HG03095 (cell line): ENCODE results near the gene RCOR1.
"Not testable (repeated sequence)": the region's sequence is repeated elsewhere in the genome, so short reads cannot be mapped to it uniquely, and the experiment has no call there.

Experiments used
- ATAC-seq: cut with Tn5 transposase; IDR thresholded peaks from one replicate; pipeline ENCODE4 v1.9.1; 2021; ENCODE audit warnings: moderate library complexity; ENCODE audit not compliant: unreplicated experiment

The RCOR1 gene

DNA sequence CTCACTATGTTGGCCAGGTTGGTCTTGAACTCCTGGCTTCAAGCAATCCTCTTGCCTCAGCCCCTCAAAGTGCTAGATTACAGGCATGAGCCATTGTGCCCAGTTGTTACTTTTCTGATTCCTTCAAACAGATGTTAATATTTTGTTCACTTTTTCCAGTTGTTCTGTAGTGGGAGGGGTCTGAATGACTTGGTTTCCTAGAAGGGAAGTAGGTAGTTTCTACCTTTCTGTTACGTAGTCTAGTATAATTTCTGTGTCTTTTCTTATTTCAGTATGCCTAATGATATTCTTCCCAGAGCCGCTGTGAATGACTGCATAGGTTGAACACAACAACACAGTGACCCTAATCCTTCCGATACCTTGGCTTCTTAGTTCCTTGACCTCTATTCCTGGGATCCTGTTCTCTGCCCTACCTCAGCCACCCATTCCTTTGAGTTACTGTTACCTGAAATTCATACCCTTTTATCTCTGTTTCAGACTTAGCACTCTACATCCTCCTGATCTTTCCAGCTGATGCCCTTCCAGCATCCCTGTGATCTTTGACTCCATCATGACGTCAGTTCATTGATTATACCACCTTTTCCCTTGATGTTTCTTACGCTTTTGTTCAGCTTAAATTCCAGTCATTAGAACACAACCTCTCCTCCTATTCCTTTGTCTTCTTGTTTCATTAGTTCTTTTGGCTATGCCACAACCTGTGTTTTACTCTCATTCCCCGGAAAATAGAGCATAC, 33.3 kb downstream of the RCOR1 start:
- no peak for ATAC-seq

DNA sequence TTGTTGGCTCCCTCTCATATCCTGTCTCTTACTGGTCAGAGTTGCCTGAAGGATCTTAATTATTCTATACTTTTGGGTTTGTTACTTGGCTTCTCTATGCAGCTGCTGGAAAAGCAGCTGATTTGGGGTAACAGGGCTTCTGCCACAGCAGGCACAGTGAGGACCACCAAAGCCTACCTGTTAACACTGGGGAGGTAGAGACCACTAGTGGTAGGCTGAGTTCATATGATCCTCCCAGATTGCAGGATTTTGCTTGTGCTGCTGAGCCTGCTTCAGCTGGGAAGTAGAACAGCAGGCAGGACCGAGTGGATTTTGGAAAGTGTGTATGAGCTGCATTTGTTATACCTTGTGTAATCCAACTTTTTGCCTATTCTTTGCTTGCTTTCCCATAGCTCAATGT, 34.1 kb downstream of the RCOR1 start:
- no peak for ATAC-seq

DNA sequence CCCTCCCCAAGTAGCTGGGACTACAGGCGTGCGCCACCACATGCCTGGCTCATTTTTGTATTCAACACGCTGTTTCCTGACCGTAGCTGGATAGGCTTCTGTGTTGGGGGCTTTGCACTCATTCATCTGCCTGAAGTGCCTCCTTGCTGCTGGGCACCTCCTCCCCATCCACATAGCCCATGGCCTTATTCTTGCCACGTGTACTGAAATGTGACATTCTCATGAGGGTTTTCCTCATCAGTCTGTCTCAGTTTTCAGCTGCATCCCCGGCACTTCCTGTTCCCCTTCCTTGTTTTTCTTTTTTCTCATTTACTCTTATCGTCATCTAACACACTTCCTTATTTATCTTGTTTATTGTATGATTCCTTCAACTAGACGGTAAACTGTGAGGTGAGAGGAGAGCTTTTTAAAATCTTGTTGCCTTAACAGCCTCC, 36.6 kb downstream of the RCOR1 start:
- ATAC-seq, result no peak

DNA sequence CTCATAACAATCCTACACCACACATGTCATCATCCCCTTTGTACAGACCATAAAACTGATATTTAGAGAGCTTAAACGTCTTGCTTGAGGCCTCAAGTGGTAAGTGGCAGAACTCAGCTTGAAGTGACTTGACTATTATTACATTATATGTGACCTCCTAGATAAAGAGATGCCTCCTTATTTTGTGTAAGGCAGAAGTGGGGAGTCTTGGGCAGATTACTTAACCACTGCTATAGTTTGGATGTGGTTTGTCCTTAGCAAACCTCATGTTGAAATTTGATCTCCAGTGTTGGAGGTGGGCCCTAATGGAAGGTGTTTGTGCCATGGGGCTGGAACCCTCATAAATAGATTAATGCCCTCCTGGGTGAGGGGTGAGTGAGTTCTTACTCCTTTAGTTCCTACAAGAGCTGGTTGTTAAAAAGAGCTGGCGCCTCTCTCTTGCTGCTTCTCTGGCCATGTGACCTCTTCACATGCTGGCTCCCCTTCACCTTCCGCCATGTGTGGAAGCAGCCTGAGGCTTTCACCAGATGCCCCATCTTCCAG, 37.4 kb downstream of the RCOR1 start:
- no peak for ATAC-seq

DNA sequence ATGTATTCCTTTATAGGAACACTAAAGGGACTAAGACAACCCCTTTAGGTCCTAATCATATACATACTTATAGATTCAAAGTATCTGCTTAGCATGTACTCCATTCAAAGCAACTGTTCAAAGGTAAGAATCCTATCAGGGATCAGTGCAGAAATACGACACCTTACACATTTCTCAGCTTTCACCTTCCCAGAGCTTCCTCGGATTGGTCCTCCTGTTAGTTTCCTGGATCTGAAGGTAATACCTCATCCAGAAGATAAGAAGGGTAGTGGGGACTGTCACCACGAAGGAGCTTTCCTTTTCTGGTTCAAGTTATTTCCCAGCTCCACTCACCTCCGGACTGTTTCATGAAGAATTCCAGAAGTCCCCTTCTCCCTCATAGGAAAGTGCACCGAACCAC, 38.0 kb downstream of the RCOR1 start:
- ATAC-seq, result no peak

DNA sequence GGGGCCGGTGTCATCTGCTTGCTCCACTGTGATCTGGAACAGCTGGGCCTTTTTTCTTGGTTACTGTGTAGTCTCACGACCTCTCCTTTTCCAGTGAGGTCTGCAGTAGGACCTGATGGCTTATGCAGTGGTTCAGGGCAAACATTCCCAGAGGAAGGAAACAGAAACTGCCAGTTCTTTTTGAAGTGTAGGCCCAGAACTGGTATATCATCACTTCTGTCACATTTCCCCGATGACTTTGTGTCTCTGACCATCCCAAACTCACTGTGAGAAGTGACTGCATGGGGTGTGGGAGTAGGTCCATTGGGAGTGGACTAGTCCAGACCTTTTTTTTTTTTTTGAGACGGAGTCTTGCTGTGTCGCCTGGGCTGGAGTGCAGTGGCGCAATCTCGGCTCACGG, 38.4 kb downstream of the RCOR1 start:
- no peak for ATAC-seq

DNA sequence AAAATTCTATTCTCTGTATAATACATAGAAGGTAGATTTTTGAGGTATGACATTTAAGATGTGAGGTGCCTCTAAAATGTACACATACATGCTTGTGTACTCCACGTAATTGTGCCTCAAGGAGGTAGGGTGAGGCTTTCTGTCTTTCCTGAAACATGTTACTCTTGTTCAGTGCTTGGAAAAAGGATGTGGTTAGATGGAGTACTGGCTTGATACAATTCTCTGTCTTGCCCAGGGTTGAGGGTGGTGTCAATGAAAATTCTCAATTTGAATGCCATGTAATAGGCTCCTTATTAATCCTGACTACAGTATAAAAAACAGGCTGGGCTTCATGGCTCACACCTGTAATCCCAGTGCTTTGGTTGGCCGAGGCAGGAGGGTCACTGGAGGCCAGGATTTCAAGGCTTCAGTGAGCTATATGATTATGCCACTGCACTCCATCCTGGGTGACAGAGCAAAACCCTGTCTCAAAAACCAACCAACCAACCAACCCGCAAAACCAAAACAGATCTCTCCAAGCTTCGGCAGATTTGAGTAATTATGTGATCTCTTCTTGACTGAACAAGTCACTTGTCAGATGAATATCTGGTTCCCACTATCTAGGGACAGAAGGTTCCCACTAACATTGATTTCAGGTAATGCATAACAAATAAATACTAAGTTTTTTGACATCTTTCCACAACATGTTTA, 41.6 kb downstream of the RCOR1 start:
- ATAC-seq, result no peak

DNA sequence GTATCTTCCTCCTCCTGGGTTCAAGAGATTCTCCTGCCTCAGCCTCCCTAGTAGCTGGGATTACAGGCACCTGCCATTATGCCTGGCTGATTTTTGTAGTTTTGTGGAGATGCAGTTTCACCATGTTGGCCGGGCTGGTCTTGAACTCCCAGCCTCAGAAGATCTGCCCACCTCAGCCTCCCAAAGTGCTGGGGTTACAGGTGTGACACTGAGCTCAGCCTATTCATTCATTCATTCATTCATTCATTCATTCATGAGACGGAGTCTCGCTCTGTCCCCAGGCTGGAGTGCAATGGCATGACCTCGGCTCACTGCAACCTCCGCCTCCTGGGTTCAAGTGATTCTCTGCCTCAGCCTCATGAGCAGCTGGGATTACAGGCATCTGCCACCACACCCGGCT, 47.2 kb downstream of the RCOR1 start:
- ATAC-seq, result not testable (repeated sequence)

DNA sequence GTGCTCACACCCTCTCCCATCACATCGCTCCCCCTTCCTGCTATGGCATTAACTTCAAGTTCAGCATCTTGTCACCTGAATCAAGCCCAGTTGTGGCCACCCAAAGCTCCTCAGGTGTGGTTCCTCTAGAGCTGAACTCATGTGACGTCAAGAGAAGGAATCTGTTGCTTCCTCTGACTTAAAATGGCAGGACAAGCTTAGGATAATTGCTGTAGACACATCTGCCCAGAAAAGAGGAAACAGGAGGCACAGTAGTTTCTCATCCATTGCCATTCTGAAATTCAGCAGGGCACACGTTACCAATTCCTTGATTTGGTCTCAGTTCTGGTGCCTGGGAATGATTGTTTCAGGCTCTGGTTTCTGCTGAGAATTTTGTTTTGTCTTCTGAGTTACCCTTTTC, 52.1 kb downstream of the RCOR1 start:
- ATAC-seq, result no peak

DNA sequence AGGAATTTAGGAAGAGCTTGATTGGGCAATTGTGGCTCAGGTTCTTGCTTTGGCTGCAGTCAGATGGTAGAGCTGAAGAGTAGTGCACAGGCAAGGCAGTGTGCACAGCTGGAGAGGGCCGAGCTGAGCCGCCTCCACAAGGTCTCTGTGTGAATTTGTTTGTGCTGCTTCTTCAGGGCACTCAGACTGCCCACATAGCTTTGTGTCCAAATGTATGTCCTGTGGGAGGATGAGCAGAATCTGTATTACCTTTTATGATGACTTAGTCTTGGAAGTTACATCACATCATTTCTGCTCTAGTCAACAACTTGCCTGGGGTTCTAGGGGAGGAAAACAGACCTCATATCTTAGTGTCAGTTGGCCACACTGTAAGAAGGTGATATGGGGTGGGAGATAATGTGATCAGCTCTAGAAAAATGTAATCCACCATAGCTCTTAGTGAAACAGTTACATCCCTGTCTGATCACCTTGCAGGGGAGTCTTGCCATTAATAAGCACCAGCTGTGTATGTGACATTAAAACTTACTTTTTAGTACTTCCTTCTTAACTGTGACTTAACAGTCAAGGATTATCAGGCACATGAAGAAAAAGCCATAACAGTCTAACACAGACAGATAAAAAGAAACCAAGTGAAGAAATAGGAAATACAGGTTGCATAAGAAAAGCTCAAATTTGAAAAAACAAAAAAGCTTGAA, 53.4 kb downstream of the RCOR1 start:
- no peak for ATAC-seq

DNA sequence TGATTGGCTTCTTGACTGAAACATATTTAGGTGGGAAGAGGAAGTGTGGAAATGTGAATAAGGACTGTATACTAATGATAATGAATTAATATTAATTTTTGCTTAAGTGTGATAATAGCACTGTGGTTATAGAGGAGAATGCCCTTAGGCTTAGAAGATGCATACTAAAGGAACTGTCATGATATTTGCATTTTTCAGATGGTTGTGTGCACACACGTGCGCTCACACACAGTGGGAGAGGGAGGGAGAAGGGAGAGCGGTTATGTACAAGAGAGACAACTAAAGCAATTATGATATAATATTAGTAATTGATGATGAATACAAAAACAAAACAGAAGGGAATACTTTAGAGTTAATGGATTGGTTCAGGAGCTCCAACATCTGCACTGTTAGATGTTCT, 54.2 kb downstream of the RCOR1 start:
- no peak for ATAC-seq

DNA sequence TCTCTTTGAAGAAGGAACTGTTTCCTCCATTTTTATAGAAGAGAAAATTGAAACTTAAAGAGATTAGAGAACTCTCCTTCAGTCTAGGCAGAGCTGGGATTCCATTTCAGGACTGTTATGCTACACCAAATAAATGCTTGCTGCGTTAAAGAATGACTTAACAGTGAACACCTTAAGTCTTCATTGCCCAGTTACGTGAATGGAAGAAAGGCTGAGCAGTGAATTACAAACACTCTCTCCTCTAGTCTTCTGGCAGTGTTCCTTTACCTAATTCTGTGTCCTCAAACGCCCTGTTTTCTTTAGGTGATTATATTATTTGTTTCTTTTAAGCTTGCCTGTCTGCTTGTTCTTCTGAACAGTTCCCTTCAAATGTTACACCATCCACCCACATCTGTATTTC, 59.7 kb downstream of the RCOR1 start:
- no peak for ATAC-seq

DNA sequence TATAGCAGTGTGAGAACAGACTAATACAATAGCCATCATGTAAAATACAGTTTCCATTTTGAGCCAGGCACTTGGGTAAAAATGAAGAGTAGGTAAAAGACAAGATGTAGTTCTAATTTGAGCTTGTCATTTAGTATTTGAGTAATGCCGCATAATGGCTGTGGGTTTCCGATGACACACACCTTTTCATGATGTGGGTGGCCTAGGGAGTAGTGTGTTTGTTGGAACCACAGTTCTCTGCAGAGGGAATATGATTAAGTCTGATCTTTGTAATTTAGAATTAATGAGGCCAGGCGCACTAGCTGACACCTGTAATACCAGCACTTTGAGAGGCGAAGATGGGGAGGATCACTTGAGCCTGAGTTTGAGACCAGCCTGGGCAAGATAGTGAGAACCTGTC, 61.8 kb downstream of the RCOR1 start:
- no peak for ATAC-seq

DNA sequence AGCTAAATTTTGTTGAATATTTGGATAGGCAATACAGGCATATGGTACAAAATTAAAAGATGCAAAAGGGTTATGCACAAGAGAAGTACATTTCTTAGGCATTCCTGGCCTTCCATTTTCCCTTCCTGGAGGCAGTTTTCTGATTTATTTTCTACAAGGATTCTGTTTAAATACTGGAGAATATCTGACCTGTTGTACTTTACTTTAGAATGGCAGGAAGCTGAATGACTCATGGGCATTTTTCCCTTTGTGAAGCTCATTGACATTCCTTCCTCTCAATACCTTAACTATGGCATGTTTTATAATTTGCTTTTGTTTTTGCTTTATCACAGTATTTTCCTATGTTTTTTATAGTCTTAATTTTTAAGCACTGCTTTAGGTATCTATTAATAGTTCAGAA, 62.7 kb downstream of the RCOR1 start:
- no peak for ATAC-seq

DNA sequence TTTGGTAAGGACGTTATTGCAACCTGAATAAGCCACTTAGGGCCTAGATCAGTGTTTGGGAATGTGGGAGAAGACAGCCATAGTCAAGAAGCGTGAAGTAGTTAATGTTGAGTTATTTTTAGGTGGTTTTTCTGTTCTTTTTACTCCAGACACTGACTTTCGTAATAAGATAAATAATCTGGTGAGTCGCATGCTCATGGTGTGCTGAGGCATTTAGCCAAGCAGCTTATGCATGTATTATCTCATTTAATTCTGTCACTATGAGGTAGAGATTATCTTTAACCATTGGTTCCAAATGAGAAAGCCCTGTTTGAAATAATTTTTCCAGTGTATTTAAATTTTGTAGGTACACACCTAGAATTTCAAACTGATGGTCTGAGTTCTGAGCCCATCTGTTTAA, 67.3 kb downstream of the RCOR1 start:
- ATAC-seq, result no peak

DNA sequence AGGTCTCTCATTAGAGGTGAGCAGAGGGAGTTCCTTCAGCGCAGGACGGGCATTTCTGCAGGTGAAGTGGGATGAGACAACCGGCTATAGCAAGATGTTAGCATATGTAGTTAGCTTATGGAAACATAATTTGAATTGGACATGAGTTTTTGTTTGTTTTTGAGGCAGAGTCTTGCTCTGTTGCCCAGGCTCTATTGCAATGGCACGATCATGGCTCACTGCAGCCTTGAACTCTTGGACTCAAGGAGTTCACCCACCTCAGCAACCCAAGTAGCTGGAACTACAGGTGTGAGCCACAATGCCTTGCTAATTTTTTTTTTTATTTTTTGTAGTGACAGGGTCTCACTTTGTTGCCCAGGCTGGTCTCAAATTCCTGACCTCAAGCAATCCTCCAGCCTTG, 69.2 kb downstream of the RCOR1 start:
- ATAC-seq, result no peak

DNA sequence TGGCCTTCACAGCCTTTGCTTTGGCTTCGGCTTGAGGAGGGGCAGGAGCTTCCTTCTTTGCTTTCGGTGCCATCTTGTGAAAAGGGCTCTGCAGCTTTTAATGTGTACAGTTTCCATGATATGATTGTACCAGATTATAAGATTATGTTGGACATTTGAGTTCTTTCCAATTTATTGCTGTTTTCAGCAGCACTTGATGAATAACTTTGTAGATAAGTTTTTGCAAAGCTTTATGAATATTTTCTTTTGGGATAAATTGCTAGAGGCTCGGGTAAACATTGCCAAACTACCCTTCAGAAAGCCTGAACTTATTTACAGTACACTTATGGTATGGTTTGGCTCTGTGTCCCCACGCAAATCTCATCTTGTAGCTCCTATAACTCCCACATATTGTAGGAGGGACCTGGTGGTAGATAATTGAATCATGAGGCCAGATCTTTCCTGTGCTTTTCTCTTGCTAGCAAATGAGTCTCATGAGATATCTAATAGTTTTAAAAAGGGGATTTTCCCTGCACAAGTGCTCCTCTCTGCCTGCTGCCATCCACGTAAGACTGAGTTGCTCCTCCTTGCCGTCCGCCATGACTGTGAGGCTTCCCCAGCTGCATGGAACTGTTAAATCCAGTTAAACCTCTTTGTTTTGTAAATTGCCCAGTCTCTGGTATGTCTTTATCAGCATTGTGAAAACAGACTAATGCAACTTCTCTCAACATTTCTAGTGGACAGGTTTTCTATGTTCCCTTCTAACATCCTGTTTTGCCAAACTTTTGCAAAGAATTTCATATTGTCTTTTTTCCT, 70.4 kb downstream of the RCOR1 start:
- no peak for ATAC-seq

DNA sequence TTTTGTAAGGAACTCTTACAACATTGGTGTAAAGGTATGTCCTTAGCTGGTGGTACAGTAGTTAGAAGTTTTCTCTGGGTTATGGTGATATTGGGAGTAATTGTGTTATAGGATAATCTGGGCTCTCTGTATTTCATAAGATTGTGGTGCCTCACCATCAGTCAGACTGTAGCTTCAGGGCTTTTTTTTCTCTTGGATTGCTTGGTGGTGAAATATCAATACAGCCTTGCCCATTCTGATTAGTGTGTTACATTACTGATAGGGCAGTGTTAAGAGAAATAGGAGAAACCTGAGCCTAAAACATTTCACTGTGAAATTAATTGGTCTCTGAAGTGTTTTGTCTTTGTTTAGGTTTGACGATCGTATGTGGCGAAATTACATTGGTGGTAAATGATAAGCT, 71.0 kb downstream of the RCOR1 start:
- ATAC-seq, result no peak

DNA sequence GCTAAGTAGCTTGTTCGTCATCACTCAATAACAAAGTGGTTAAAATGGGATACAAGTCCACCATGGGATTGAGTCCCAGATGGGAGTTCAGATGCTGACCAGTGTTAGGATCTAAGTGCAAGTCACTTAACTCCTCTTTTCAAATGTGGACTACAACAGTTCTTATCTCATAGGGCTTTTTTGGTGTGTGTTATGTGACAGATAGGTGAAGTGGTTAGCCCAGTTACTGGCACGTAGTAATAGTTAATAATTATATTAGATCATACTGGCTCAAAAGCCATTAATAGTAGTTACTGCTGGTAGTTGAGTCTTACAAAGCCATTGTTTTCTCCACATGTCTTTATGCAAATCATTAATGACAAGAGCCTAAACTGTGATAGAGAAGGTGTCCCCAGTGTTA, 73.2 kb downstream of the RCOR1 start:
- no peak for ATAC-seq

DNA sequence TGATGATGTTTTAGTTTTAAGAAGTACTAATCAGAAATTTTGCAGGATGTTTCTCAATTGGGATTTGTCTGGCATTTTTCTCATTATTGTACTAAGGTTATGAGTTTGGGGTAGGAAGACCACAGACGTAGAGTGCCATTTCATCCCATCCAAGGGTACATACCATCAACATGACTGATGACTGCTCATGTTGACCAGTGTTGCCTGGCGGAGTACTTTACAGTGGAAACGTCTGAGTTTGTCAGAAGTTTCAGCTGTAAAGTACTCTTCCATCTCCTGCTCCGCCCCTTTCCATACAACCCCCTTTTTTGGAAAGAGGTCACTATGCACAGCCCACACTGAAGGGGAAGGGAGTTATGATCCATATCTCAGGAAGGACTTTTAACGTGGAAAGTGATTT, 74.2 kb downstream of the RCOR1 start:
- no peak for ATAC-seq

DNA sequence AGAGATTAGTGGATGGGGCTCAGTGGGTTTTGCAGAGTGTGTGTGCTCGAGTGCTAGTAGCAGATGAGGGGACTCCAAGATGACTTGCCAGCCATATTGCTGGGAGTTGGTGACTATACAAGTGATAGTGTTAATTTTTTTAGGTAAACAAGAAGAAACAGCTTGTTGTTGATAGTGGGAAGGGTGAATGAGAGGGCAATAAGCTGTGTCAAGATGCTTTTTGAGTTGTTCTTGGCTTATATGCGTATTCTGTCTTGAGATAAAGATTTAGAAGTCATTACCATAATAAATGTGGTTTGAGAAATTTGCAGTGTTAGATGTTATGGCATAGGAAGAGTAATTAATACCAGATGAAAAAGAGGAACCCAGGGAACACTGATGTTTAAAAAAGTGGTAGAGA, 75.3 kb downstream of the RCOR1 start:
- no peak for ATAC-seq
